ENCODE measurements around the gene ZBTB7B.

ZBTB7B gene

GRCh38 chr1:155019377-155020245 lies 17.0 kb downstream of the ZBTB7B start:
- no peak for TF ChIP-seq CTCF (IDR thresholded peaks at IDR 0.05)

GRCh38 chr1:155022136-155022926 lies 19.7 kb downstream of the ZBTB7B start:
- TF ChIP-seq CTCF (IDR thresholded peaks at IDR 0.05): no peak

- TF ChIP-seq CTCF (IDR thresholded peaks at IDR 0.05): no peak
Observed at GRCh38 chr1:155022927-155023236, 20.3 kb downstream of the ZBTB7B start.

GRCh38 chr1:155023627-155024026 lies 21.0 kb downstream of the ZBTB7B start:
- no peak for TF ChIP-seq CTCF (IDR thresholded peaks at IDR 0.05)

GRCh38 chr1:155024315-155024714 lies 21.7 kb downstream of the ZBTB7B start:
- TF ChIP-seq CTCF (IDR thresholded peaks at IDR 0.05): no peak

GRCh38 chr1:155026154-155026553 lies 23.6 kb downstream of the ZBTB7B start:
- no peak for TF ChIP-seq CTCF (IDR thresholded peaks at IDR 0.05)

GRCh38 chr1:155026588-155026987 lies 24.0 kb downstream of the ZBTB7B start:
- TF ChIP-seq CTCF (IDR thresholded peaks at IDR 0.05): no peak
